OCI-LY7 (cell line): ENCODE results near the gene ARPC2. TPM values are rescaled to one million over a fixed set of nuclear protein-coding genes. Genes with fewer than 3 reads are reported as not detected.

ENCODE experiments used
- BruUV-seq: library from RNA; stranded (reverse); fragments of 400-500 nt; replicated peaks from 2 replicates; lab custom pipeline; 2021; lab: Mats Ljungman, UMichigan
- CTCF ChIA-PET: fragments of 300-600 bp; sonication (Branson Sonifier 250); formaldehyde crosslinking; loops from one replicate; lab custom pipeline; 2022; ENCODE audit warnings: antibody characterized with exemption; ENCODE audit not compliant: unreplicated experiment; lab: Charles Lee
- POLR2A ChIA-PET: fragments of 300-600 bp; sonication (Branson Sonifier 250); formaldehyde crosslinking; loops from one replicate; lab custom pipeline; 2022; ENCODE audit warnings: antibody characterized with exemption; lab: Charles Lee
- DNase-seq: peaks from one replicate; pipeline ENCODE4 v3.0.0-alpha.2; 2015; ENCODE audit warnings: low spot score
- H2AFZ ChIP-seq: fragments of 200-600 bp; sonication (generic), shearing (Covaris generic); 2 replicates; pipeline ENCODE4 v1.6.1; 2014; ENCODE audit warnings: mild to moderate bottlenecking, antibody characterized with exemption, low read length, moderate library complexity
- H3K27ac ChIP-seq: fragments of 200-600 bp; sonication (generic); 2 replicates; pipeline ENCODE4 v1.5.1; 2014; ENCODE audit warnings: mixed run types, low read depth, mild to moderate bottlenecking, moderate library complexity, low read length, inconsistent platforms; ENCODE audit not compliant: poor library complexity, severe bottlenecking
- H3K36me3 ChIP-seq: fragments of 200-600 bp; sonication (generic); 2 replicates; pipeline ENCODE4 v1.6.1; 2014; ENCODE audit warnings: mild to moderate bottlenecking, antibody characterized with exemption, low read length, moderate library complexity, mixed read lengths; ENCODE audit not compliant: insufficient read depth
- H3K4me1 ChIP-seq: fragments of 200-600 bp; sonication (generic); 2 replicates; pipeline ENCODE4 v1.5.1; 2014; ENCODE audit warnings: mild to moderate bottlenecking, low read length; ENCODE audit not compliant: insufficient read depth, poor library complexity, severe bottlenecking
- H3K4me2 ChIP-seq: fragments of 200-600 bp; sonication (generic); 2 replicates; pipeline ENCODE4 v1.6.1; 2014; ENCODE audit warnings: mild to moderate bottlenecking, low read length
- H3K4me3 ChIP-seq: fragments of 200-600 bp; sonication (generic); 2 replicates; pipeline ENCODE4 v1.5.1; 2014; ENCODE audit warnings: mild to moderate bottlenecking, low read depth, low read length; ENCODE audit not compliant: poor library complexity, severe bottlenecking
- H3K79me2 ChIP-seq: fragments of 200-600 bp; sonication (generic); 2 replicates; pipeline ENCODE4 v1.6.1; 2016; ENCODE audit warnings: low read depth, mild to moderate bottlenecking, low read length, moderate library complexity, mixed read lengths; ENCODE audit not compliant: insufficient read depth
- H3K9me2 ChIP-seq: fragments of 200-600 bp; sonication (generic); 2 replicates; pipeline ENCODE4 v1.6.1; 2016; ENCODE audit warnings: mild to moderate bottlenecking, low read length, mixed read lengths; ENCODE audit not compliant: insufficient read depth
- H3K9me3 ChIP-seq: fragments of 200-600 bp; sonication (generic); 2 replicates; pipeline ENCODE4 v1.6.1; 2014; ENCODE audit warnings: mild to moderate bottlenecking, mixed run types, low read length, mixed read lengths
- H4K20me1 ChIP-seq: fragments of 200-600 bp; sonication (generic); 2 replicates; pipeline ENCODE4 v1.6.1; 2014; ENCODE audit warnings: mild to moderate bottlenecking, antibody characterized with exemption, low read length, moderate library complexity, mixed read lengths; ENCODE audit not compliant: insufficient read depth
- CTCF ChIP-seq: fragments of 200-600 bp; sonication (generic); conservative IDR thresholded peaks from 2 replicates; pipeline ENCODE4 v1.5.1; 2014; ENCODE audit warnings: mild to moderate bottlenecking, antibody characterized with exemption, low read length, moderate library complexity, mixed read lengths
- EZH2phosphoT487 ChIP-seq: fragments of 200-600 bp; sonication (generic); IDR thresholded peaks from 2 replicates; pipeline ENCODE4 v1.6.1; 2018; ENCODE audit warnings: low read depth, borderline replicate concordance, mild to moderate bottlenecking, mixed run types, antibody characterized with exemption, low read length, moderate library complexity, mixed read lengths
- intact Hi-C: fragments of 100-400 bp; cut with micrococcal nuclease; formaldehyde crosslinking; loops from one replicate; pipeline ENCODE4 v1.10.0; 2022; ENCODE audit not compliant: unreplicated experiment
- total RNA-seq, 2 experiments: library from RNA; depleted of rRNA in 1 of 2; stranded (reverse); fragments of >200 nt in 1 of 2; shearing (Covaris generic) in 1 of 2; gene quantifications; 2 replicates each; pipeline ENCODE4 v1.2.3, GENCODE V29; 2014 to 2022

The ARPC2 gene
- total RNA-seq, 2 experiments from 2014 or later, result 264 to 545 TPM

GRCh38 chr2:218293715-218294429, 76.9 kb downstream of the ARPC2 start:
- TF ChIP-seq CTCF (no peak), EZH2phosphoT487 (no peak)
- BruUV-seq, result no TSS peak
- Histone ChIP-seq H3K9me2 (no peaks in the 10 kb centered on the region), H3K4me2 (0 out of 2 replicates have a peak overlapping the region, but pooled peaks have one; percentile 63), H3K27ac (no peak overlapping the region), H3K79me2 (peaks cover 22% of the 10 kb centered on the region), H4K20me1 (no peaks in the 10 kb centered on the region), H3K4me1 (peaks cover 65% of the 10 kb centered on the region), H3K9me3 (no peaks in the 10 kb centered on the region), H3K36me3 (no peaks in the 10 kb centered on the region), H3K4me3 (no peak overlapping the region), H2AFZ (no peak overlapping the region; the same call in 1 of the 2 replicates)
- ChIA-PET CTCF (interaction anchor here (0.8 kb wide), 1 partner anchor 9 kb away, joined by 3 read pairs; no protein-coding TSS in a partner anchor), POLR2A (interaction anchor here (0.7 to 1.4 kb wide), 7 partner anchors 9 to 378 kb away, joined by 3 to 6 read pairs (median 3); partner anchors contain the start of genes AAMP, CTDSP1, PNKD and RNF25)
- intact Hi-C loops, result loop anchor here (5.0 kb wide), 1 partner anchor 173 kb away; no protein-coding TSS in a partner anchor
- no peak for DNase-seq

GRCh38 chr2:218294430-218295022, 77.5 kb downstream of the ARPC2 start:
- Histone ChIP-seq H3K4me3 (no peak overlapping the region), H3K9me3 (no peaks in the 10 kb centered on the region), H3K4me2 (no peak overlapping the region), H3K36me3 (no peaks in the 10 kb centered on the region), H3K4me1 (peaks cover 58% of the 10 kb centered on the region), H2AFZ (no peak overlapping the region), H4K20me1 (no peaks in the 10 kb centered on the region), H3K27ac (no peak overlapping the region), H3K9me2 (no peaks in the 10 kb centered on the region), H3K79me2 (peaks cover 16% of the 10 kb centered on the region)
- no TSS peak for BruUV-seq
- DNase-seq, result no peak
- TF ChIP-seq EZH2phosphoT487 (no peak), CTCF (no peak)
- ChIA-PET CTCF (interaction anchor here (1.5 kb wide), 2 partner anchors 102 to 106 kb away, joined by 3 to 4 read pairs; no protein-coding TSS in a partner anchor), POLR2A (interaction anchor here (1.3 kb wide), 2 partner anchors 76 to 106 kb away, joined by 3 to 6 read pairs; partner anchors contain the start of gene CTDSP1)
- intact Hi-C loops, result loop anchor here (5.0 kb wide), 1 partner anchor 173 kb away; no protein-coding TSS in a partner anchor
